ENCODE measurements around the gene DNASE1L1.
A peak's percentile ranks its signal among the peaks of the same experiment; 100 is the strongest.

DNASE1L1 gene

DNA sequence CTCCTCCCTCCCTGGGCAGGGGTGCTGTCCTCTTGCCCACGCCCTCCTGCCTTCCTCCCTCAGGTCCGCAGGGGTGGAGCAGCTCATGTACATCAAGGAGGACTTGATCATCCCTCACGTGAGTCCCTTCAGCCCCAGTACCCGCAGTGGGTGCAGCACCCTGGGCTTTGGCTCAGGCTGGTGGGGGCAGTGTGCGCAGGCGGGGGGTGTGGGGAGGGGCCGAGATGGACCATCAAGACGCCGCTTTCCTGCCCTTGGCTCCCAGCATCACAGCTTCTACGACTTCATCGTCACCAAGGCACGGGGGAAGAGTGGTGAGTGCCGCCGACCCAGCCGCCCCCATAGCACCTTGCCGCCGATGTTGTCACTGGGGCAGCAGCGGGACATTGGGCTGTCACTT lies 40.6 kb upstream of the DNASE1L1 start:
- no peak for TF ChIP-seq MYC (IDR thresholded peaks at IDR 0.05; ENCODE audit: low read depth, low read length)
- H3K4me3 ChIP-seq (ENCODE audit: low read depth, low read length) = no peak overlapping the region
- DNase-seq (ENCODE audit: low read depth) = no peak

DNA sequence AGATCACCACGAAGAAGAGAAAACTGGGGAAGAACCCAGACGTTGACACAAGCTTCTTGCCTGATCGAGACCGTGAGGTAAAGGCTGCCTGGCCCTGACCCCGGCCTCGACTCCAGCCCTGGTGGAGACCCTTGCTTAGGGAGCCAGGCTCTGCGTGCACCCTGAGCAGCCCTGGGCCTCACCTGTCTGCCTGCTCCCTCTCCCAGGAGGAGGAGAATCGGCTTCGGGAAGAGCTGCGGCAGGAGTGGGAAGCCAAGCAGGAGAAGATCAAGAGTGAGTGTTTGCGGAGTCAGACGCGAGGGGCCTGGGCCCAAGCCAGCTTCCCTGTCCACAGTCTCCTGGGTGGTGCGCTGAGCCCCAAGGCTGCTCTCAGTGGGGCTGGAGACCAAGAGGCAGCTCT lies 39.4 kb upstream of the DNASE1L1 start:
- no peak for DNase-seq (ENCODE audit: low read depth)
- no peak overlapping the region for H3K4me3 ChIP-seq (ENCODE audit: low read depth, low read length)
- TF ChIP-seq, protein P1, sequence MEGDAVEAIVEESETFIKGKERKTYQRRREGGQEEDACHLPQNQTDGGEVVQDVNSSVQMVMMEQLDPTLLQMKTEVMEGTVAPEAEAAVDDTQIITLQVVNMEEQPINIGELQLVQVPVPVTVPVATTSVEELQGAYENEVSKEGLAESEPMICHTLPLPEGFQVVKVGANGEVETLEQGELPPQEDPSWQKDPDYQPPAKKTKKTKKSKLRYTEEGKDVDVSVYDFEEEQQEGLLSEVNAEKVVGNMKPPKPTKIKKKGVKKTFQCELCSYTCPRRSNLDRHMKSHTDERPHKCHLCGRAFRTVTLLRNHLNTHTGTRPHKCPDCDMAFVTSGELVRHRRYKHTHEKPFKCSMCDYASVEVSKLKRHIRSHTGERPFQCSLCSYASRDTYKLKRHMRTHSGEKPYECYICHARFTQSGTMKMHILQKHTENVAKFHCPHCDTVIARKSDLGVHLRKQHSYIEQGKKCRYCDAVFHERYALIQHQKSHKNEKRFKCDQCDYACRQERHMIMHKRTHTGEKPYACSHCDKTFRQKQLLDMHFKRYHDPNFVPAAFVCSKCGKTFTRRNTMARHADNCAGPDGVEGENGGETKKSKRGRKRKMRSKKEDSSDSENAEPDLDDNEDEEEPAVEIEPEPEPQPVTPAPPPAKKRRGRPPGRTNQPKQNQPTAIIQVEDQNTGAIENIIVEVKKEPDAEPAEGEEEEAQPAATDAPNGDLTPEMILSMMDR (IDR thresholded peaks at IDR 0.05; ENCODE audit: low read depth, low read length) = no peak

DNA sequence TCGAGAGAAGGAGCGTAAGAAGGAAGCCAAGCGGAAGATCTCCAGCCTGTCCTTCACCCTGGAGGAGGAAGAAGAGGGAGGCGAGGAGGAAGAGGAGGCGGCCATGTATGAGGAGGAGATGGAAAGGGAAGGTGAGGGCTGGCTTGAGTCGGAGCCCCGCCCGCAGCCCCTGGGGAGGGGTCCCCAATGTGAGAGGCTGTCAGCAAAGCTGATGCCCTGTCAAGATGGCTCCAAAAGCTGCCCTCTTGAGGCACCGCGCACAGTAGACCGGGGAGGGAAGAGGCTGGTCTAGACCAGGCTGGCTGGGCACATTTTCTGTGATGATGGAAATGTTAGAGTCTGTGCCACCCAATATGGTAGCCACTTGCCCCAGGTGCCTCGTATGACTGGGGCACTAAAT lies 37.4 kb upstream of the DNASE1L1 start:
- TF ChIP-seq POLR2A (IDR thresholded peaks at IDR 0.05; ENCODE audit: extremely low read depth, insufficient read length) = no peak
- TF ChIP-seq MYC (IDR thresholded peaks at IDR 0.05; ENCODE audit: low read depth, low read length) = no peak
- TF ChIP-seq, protein P2, sequence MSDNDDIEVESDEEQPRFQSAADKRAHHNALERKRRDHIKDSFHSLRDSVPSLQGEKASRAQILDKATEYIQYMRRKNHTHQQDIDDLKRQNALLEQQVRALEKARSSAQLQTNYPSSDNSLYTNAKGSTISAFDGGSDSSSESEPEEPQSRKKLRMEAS (IDR thresholded peaks at IDR 0.05; ENCODE audit: low read depth, low read length) = no peak
- TF ChIP-seq, protein P1 (IDR thresholded peaks at IDR 0.05; ENCODE audit: low read depth, low read length) = no peak
- DNase-seq (ENCODE audit: low read depth) = no peak

DNA sequence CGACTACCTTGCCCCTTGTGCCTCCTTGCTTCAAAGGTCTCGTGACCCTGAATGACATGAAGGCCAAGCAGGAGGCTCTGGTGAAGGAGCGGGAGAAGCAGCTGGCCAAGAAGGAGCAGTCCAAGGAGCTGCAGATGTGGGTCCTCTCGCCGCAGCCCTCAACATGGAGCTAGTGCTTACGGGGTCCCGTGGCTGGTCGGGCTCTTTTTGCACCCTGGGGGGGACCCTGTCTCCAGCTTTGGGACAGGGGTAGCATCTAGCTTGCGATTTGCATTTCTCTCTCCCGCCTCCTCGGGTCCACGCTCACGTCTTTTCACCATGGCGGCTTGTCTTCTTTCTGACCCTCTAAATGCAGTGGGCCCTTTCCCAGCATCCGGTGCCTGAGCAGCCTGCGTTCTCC lies 36.7 kb upstream of the DNASE1L1 start:
- TF ChIP-seq, protein P1 (IDR thresholded peaks at IDR 0.05; ENCODE audit: low read depth, low read length) = no peak
- no peak for TF ChIP-seq MYC (IDR thresholded peaks at IDR 0.05; ENCODE audit: low read depth, low read length)
- TF ChIP-seq POLR2A (IDR thresholded peaks at IDR 0.05; ENCODE audit: extremely low read depth, insufficient read length) = no peak
- TF ChIP-seq, protein P2 (IDR thresholded peaks at IDR 0.05; ENCODE audit: low read depth, low read length) = no peak
- no peak overlapping the region for H3K4me3 ChIP-seq (ENCODE audit: low read depth, low read length)
- DNase-seq (ENCODE audit: low read depth) = no peak

More for the DNA sequence above, 37.4 kb upstream of the DNASE1L1 start:
- no peak overlapping the region for H3K4me3 ChIP-seq (ENCODE audit: low read depth, low read length)

DNA sequence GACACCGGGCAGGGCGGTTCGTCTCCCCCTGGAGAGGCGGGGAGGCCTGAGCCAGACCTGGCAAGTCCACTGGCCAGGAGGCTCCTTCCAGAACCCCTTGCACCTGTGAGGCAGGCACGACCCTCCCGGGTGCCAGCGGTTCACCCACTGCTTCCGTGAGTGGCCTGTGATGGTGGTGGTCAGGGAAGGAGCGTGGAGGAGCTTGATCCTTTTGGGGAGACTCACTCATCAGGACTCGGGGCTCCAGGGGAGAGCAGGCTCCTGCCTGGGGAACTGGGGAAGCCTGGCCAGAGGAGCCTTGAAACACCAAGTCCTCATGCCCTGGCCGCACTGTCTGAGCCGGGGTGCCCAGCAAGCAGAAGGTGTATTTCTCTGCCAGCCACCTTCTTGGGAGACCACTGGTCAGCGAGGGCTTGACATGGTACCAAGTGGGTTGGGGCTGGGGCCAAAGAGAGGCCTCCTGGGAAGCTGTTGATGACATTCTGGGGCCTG lies 35.7 kb upstream of the DNASE1L1 start:
- H3K4me3 ChIP-seq (ENCODE audit: low read depth, low read length) = no peak overlapping the region
- TF ChIP-seq, protein P2 (IDR thresholded peaks at IDR 0.05; ENCODE audit: low read depth, low read length) = no peak
- no peak for TF ChIP-seq MYC (IDR thresholded peaks at IDR 0.05; ENCODE audit: low read depth, low read length)
- TF ChIP-seq, protein P1 (IDR thresholded peaks at IDR 0.05; ENCODE audit: low read depth, low read length) = no peak
- TF ChIP-seq POLR2A (IDR thresholded peaks at IDR 0.05; ENCODE audit: extremely low read depth, insufficient read length) = no peak
- no peak for DNase-seq (ENCODE audit: low read depth)

DNA sequence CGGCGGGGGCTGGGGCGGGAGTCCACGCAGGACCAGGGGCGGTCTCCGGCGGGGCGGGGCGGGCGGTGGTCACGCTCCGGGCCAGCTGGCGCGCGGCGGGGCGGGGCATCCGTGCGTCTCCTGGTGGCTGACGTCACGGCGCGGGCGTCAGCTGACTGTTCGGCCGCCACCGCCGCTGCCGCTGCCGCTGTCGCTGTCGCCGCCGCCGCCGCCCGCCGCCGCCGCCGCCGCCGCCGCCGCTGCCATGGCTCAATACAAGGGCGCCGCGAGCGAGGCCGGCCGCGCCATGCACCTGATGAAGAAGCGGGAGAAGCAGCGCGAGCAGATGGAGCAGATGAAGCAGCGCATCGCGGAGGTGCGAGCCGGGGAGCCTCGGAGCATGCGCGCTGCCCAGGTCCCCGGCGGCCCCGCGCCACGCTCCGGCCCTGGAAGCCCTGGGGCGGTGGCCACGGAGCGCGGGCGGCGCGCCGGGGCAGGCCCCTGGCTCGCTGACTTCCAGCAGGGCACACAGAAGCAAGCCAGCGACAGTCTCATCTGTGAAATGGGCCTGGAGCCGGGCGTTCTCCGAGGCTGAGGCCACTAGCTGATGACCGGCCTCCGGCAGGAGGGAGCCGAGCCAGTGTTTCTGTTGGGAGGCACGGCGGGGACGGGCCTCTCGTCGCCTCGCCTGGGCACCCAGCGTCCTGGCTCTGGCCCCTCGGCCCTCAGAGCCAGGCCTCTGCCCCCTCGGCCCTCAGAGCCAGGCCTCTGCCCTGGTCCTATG lies 35.1 kb upstream of the DNASE1L1 start, which contains the start of gene FAM50A:
Gene FAM50A (plus strand): TSS at position 150 of the 763 bp plus-strand sequence. CDS start 95 bp downstream, at position 245.
- peak within 1 kb of the TSS; percentile 34 for H3K4me3 ChIP-seq (ENCODE audit: low read depth, low read length)
- DNase-seq (ENCODE audit: low read depth) = peak; percentile 55
- TF ChIP-seq POLR2A (IDR thresholded peaks at IDR 0.05; ENCODE audit: extremely low read depth, insufficient read length) (no peak), MYC (IDR thresholded peaks at IDR 0.05; ENCODE audit: low read depth, low read length) (no peak)
- TF ChIP-seq, protein P2 (IDR thresholded peaks at IDR 0.05; ENCODE audit: low read depth, low read length) = no peak
- TF ChIP-seq, protein P1 (IDR thresholded peaks at IDR 0.05; ENCODE audit: low read depth, low read length) = no peak
